ENCODE results near the gene BPIFB6.

GRCh38 chr20:33006776-33007375 is 24.6 kb upstream of the BPIFB6 start:
- TF ChIP-seq EZH2 (optimal IDR thresholded peaks at IDR 0.05; ENCODE audit: low read depth, low read length) (no peak), CTCF (IDR thresholded peaks at IDR 0.05; ENCODE audit: low read length) (no peak)

Measured in MM.1S (cell line).